Lower leg skin (tissue), 4 donors: Measurements from ENCODE around the gene SYNGR4. TPM values are rescaled to one million over a fixed set of nuclear protein-coding genes. Genes with fewer than 3 reads are reported as not detected.

Experiments used
- DNase-seq, 2 donors: peaks; one replicate each; pipeline ENCODE4 v3.0.0-alpha.2; 2019; ENCODE audit warnings: low spot score in 2 of 2
- H3K4me3 ChIP-seq: fragments of 200-600 bp; sonication (generic); 2 replicates; pipeline ENCODE4 v1.5.1; 2017; ENCODE audit warnings: mild to moderate bottlenecking, low read depth; ENCODE audit not compliant: poor library complexity, severe bottlenecking
- CTCF ChIP-seq, 3 donors: fragments of 450-650 bp; IDR thresholded peaks; one replicate each; pipeline ENCODE4 v1.5.1; 2016; ENCODE audit warnings: antibody characterized with exemption in 3 of 3, mild to moderate bottlenecking in 3 of 3, moderate library complexity in 2 of 3
- POLR2A ChIP-seq, 2 donors: fragments of 450-650 bp; IDR thresholded peaks; one replicate each; pipeline ENCODE4 v1.6.1; 2016 to 2017; ENCODE audit warnings: antibody characterized with exemption in 2 of 2, mild to moderate bottlenecking in 1 of 2, moderate library complexity in 1 of 2
- WGBS, 2 donors: methylation state at CpG; one replicate each; pipeline ENCODE4 v1.1.5; 2018; 5-methylcytosine and 5-hydroxymethylcytosine counted together
- intact Hi-C: fragments of 100-400 bp; cut with DNase I; formaldehyde crosslinking; loops from one replicate; pipeline ENCODE4 v1.15.0; 2023; ENCODE audit warnings: low total_unique reads
- total RNA-seq, 4 donors: library from RNA; depleted of rRNA; stranded (reverse); fragments of >200 nt; gene quantifications; one replicate each; pipeline ENCODE4 v1.1.0, GENCODE V29; 2016

The SYNGR4 gene
- total RNA-seq, 4 donors from 2014 or later = not detected

DNA sequence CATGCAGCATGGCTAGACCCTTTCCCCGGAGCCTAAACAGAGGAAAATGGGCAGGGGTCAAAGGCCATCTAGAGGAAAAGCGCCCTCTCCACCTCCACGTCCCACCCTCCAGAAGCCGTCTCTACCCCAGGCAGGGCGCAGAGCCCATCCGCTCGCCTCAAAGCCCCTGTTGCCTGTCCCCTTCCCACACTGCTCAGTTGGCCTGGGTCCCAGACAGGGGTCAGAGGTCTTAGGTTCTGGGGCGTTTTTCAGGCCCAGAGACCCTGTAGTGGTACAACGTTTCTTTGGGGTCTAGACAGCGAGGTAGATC, 712 bp upstream of the SYNGR4 start:
- WGBS, 2 donors = 2 to 5% methylated on average over 10 of the region's 10 CpGs
- intact Hi-C loops = no loop called here
- no peak for TF ChIP-seq POLR2A (IDR thresholded peaks at IDR 0.05)
- peak overlapping the region; percentile 47 for H3K4me3 ChIP-seq
- DNase-seq = peak in 1 of 2 donors; percentile 90

DNA sequence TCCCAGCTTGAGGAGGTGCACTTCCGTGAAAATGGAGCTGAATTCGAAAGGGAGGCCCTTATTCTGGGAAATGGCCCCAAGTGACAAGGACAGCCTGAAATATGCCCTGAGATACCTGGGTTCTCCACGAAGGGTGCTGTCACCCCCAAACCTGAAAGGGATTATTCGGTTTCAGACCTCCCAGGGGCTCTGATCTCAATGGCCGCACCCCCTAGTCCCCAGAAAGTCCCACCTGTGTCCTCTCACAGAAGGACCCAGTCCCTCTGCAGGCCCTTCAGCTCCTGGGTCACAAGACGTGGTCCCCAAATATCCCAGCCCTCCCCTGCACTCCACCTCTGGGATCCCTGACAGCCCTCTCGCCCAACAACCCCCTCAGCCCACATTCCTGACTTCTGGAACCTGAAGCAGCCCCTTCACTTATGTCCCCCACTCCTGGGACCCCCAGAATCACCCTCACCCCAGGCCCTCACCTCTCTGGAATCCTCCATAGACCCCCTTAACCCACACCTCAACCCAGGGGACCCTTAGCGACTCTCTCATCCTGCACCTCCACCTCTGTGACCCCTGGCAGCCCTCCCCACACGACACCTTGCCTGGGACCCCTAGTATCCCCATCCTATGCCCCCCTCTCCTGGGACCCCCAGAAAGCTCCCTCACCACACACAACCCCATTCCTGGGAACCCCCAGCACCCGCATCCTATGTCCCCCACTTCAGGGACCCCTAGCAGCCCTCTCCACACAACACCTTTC, 606 bp downstream of the SYNGR4 start:
- 66 to 69% methylated on average over 10 of the region's 10 CpGs for WGBS, 2 donors
- TF ChIP-seq POLR2A (IDR thresholded peaks at IDR 0.05) (no peak), CTCF (IDR thresholded peaks at IDR 0.05) (no peak)
- intact Hi-C loops = no loop called here
- DNase-seq = peak in 1 of 2 donors; percentile 85
- H3K4me3 ChIP-seq = no peak overlapping the region

DNA sequence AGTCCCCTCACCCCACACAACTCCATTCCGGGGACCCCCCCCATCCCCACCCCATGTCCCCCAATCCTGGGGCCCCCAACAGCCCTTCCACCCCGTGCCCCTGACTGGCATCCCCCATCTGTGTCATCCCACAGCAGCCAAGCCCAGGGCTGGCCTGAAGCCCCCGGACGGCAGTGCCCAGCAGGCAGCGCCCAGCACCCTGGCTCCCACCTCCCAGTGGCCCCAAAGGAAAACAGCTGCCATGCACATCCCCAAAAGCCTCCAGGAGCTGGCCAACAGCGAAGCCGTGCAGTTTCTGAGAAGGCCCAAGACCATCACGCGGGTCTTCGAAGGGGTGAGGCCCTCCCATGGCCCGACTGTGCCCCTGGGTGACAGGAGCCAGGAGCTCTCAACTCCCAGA, 1.4 kb downstream of the SYNGR4 start:
- intact Hi-C loops = no loop called here
- WGBS, 2 donors = 92 to 97% methylated on average over 10 to 11 of the region's 11 CpGs
- no peak for DNase-seq
- TF ChIP-seq POLR2A (IDR thresholded peaks at IDR 0.05) (no peak), CTCF (IDR thresholded peaks at IDR 0.05) (no peak)
- H3K4me3 ChIP-seq = no peak overlapping the region

GRCh38 chr19:48367855-48368254, 3.7 kb downstream of the SYNGR4 start:
- intact Hi-C loops = no loop called here
- no peak for DNase-seq
- no peak overlapping the region for H3K4me3 ChIP-seq
- WGBS, 2 donors = 75 to 79% methylated on average over 5 of the region's 5 CpGs
- no peak for TF ChIP-seq CTCF (IDR thresholded peaks at IDR 0.05)
- TF ChIP-seq POLR2A (IDR thresholded peaks at IDR 0.05) = no peak

- WGBS, 2 donors = 74 to 83% methylated on average over 14 of the region's 14 CpGs
- no peak for DNase-seq
- TF ChIP-seq POLR2A (IDR thresholded peaks at IDR 0.05) (no peak), CTCF (IDR thresholded peaks at IDR 0.05) (no peak)
- H3K4me3 ChIP-seq = no peak overlapping the region
- intact Hi-C loops = no loop called here
Measured at GRCh38 chr19:48368936-48369335, 4.8 kb downstream of the SYNGR4 start.

GRCh38 chr19:48370955-48371354, 6.8 kb downstream of the SYNGR4 start:
- no peak for TF ChIP-seq CTCF (IDR thresholded peaks at IDR 0.05)
- TF ChIP-seq POLR2A (IDR thresholded peaks at IDR 0.05) = no peak
- no peak for DNase-seq
- intact Hi-C loops = no loop called here
- H3K4me3 ChIP-seq = no peak overlapping the region
- WGBS, 2 donors = 78 to 86% methylated on average over 4 of the region's 4 CpGs
